ENCODE measurements around the gene DYRK4. TPM values are rescaled to one million over a fixed set of nuclear protein-coding genes. Genes with fewer than 3 reads are reported as not detected.

Gene DYRK4
- total and polyA plus RNA-seq, 2 of the 13 experiments (the other 11 are each of a cell fraction or from before 2014, with no cell fraction given): 29.4 to 40.2 TPM

- peak; percentile 23; the same call in 1 of the 2 replicates for TF ChIP-seq ZNF646 (CRISPR knock-in tag; IDR thresholded peaks at IDR 0.05)
Observed at GRCh38 chr12:4586500-4586899, 24.5 kb downstream of the DYRK4 start (continued).

- no TSS peak for BruUV-seq (replicated peaks)
- no peaks in the 10 kb centered on the region for H4K20me1 ChIP-seq (ENCODE audit: insufficient read depth, low read length)
- ATAC-seq (peak; percentile 41; the same call in 2 of the 3 replicates), FAIRE-seq (no peak), DNase-seq (ENCODE audit: low spot score) (no peak)
- peaks cover 1 to 18% of the 10 kb centered on the region in 2 experiments; a peak in 4 of 5 replicates for H3K27me3 ChIP-seq (ENCODE audit: control insufficient read depth in 1 of 2, insufficient read depth in 2 of 2, low read length in 2 of 2)
- WGBS (ENCODE audit: low lambda C conversion rate): 42% methylated on average over 7 of the region's 9 CpGs
- no peak overlapping the region for H3K27ac ChIP-seq (ENCODE audit: extremely low read length, insufficient read depth, low read length)
- no peaks in the 10 kb centered on the region for H3K36me3 ChIP-seq (replicated peaks in 1 of 2; ENCODE audit: control insufficient read depth in 1 of 2, insufficient read depth in 2 of 2, low read length in 2 of 2)
- H3K4me1 ChIP-seq (ENCODE audit: insufficient read depth, low read length): no peaks in the 10 kb centered on the region
- H3K79me2 ChIP-seq (ENCODE audit: insufficient read depth, low read length): no peaks in the 10 kb centered on the region
- CTCF ChIA-PET (ENCODE audit: low intra/inter-chr PET ratio, low total read pairs): no interaction called here
- no peak overlapping the region for H3K9ac ChIP-seq (ENCODE audit: insufficient read depth, low read depth, low read length)
- no peak overlapping the region for H3K4me3 ChIP-seq (replicated peaks in 1 of 3; ENCODE audit: insufficient read depth in 1 of 3, low read depth in 2 of 3, low read length in 3 of 3)
- no peaks in the 10 kb centered on the region for H3K9me3 ChIP-seq (ENCODE audit: low read length)
- POLR2A ChIA-PET: no interaction called here
- H3K4me2 ChIP-seq (ENCODE audit: low read depth, low read length): no peak overlapping the region
- no peak overlapping the region for H2AFZ ChIP-seq (ENCODE audit: low read length)
- in situ Hi-C loops (cut with HindIII; ENCODE audit: extremely low pct_ligation_motif_present, low pct_unique_long_range_greater_than_20kb) (no loop called here), intact Hi-C loops (cut with micrococcal nuclease; ENCODE audit: unreplicated experiment) (no loop called here)
- TF ChIP-seq ZBED4 (CRISPR knock-in tag; IDR thresholded peaks at IDR 0.05; ENCODE audit: borderline replicate concordance) (no peak), ARID4A (CRISPR knock-in tag; IDR thresholded peaks at IDR 0.05; ENCODE audit: borderline replicate concordance) (no peak), HNRNPUL1 (IDR thresholded peaks at IDR 0.05; ENCODE audit: low read depth, low read length) (no peak), RAD21 (CRISPR knock-in tag; IDR thresholded peaks at IDR 0.05) (no peak), HNF4A (CRISPR knock-in tag; IDR thresholded peaks at IDR 0.05) (no peak)
Observed at GRCh38 chr12:4587108-4587507, 25.1 kb downstream of the DYRK4 start.
